Left ventricle myocardium inferior (tissue), 1 donor: ENCODE data around the gene GTF2I. TPM values are rescaled to one million over a fixed set of nuclear protein-coding genes. Genes with fewer than 3 reads are reported as not detected.
A peak's percentile ranks its signal among the peaks of the same experiment; 100 is the strongest.
"Not testable (repeated sequence)": the region's sequence is repeated elsewhere in the genome, so short reads cannot be mapped to it uniquely, and the experiment has no call there.

Experiments
- DNase-seq: peaks from one replicate; pipeline ENCODE4 v3.0.0-alpha.2; 2020
- H3K27ac ChIP-seq: fragments of 200-600 bp; replicated peaks from 2 replicates; pipeline ENCODE4 v1.8.0; 2021
- H3K27me3 ChIP-seq: fragments of 200-600 bp; 2 replicates; pipeline ENCODE4 v1.8.0; 2021; ENCODE audit warnings: low read depth
- H3K36me3 ChIP-seq: fragments of 200-600 bp; 2 replicates; pipeline ENCODE4 v1.8.0; 2021
- H3K4me1 ChIP-seq: fragments of 200-600 bp; 2 replicates; pipeline ENCODE4 v1.8.0; 2021
- H3K4me3 ChIP-seq: fragments of 200-600 bp; 2 replicates; pipeline ENCODE4 v1.8.0; 2021; ENCODE audit warnings: mild to moderate bottlenecking, moderate library complexity
- H3K9me3 ChIP-seq: fragments of 200-600 bp; replicated peaks from 2 replicates; pipeline ENCODE4 v1.8.0; 2021
- intact Hi-C: fragments of 100-400 bp; cut with micrococcal nuclease; formaldehyde crosslinking; loops from one replicate; pipeline ENCODE4 v1.11.0; 2022
- total RNA-seq: library from RNA; stranded (reverse); fragmentation: NEBNext Ultra II Directional; extraction: Animal tissue kit (Norgen Biotek cat#: 25700); gene quantifications from one replicate; pipeline ENCODE4 v1.2.1, GENCODE V29; 2021
- TF ChIP-seq, protein P1 (sequence below): fragments of 200-600 bp; IDR thresholded peaks from 2 replicates; pipeline ENCODE4 v1.8.0; 2021; ENCODE audit warnings: antibody characterized with exemption, mild to moderate bottlenecking, borderline replicate concordance
- donor health status: DM: no; HTN: yes; CAD: no; lungs with severe emphysema.

GTF2I gene
- total RNA-seq, 1 donor from 2014 or later = 122 TPM

DNA sequence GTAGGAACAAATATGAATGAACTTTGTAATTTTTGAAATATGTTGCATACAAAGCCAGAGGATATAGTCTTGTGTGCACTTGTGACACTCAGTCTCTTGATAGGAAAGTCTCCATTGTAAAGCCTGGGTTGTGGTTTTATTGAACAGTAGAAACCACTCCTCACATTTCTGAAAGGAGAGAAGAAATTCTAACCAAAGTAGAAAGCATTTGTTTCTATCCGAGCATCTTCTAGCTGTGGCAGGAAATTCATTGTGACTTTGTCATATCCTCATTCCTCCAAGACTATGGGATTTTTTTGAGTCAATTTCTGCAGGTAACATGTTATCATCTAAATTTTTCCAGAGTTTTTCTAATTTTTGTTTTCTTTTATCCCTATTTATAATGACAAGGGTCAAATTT lies 60.8 kb downstream of the GTF2I start:
- TF ChIP-seq, protein P1, sequence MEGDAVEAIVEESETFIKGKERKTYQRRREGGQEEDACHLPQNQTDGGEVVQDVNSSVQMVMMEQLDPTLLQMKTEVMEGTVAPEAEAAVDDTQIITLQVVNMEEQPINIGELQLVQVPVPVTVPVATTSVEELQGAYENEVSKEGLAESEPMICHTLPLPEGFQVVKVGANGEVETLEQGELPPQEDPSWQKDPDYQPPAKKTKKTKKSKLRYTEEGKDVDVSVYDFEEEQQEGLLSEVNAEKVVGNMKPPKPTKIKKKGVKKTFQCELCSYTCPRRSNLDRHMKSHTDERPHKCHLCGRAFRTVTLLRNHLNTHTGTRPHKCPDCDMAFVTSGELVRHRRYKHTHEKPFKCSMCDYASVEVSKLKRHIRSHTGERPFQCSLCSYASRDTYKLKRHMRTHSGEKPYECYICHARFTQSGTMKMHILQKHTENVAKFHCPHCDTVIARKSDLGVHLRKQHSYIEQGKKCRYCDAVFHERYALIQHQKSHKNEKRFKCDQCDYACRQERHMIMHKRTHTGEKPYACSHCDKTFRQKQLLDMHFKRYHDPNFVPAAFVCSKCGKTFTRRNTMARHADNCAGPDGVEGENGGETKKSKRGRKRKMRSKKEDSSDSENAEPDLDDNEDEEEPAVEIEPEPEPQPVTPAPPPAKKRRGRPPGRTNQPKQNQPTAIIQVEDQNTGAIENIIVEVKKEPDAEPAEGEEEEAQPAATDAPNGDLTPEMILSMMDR = no peak
- Histone ChIP-seq H3K4me3 (no peak overlapping the region), H3K36me3 (peaks cover 81% of the 10 kb centered on the region), H3K27me3 (no peaks in the 10 kb centered on the region), H3K9me3 (peaks cover 10% of the 10 kb centered on the region), H3K27ac (no peak overlapping the region), H3K4me1 (no peaks in the 10 kb centered on the region)
- DNase-seq = no peak
- intact Hi-C loops = no loop called here

DNA sequence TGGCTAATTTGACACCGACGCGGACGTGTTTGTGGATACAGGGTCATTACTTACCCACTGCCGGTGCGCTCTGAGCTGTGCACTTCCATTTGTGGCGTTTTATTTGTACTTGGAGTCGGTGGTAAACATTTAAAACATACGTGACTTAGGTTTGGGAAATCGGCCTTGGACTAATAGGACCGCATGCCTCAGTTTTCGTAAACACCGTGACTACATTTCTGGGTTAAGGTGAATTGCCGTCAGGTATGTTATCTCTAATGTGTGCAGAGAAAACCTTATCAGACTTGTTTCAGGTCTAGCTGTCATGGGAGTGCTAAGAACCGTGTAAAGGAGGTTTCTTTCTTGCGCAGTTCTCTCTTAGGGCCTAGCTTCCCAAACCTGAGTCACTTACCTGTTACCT lies 64.6 kb downstream of the GTF2I start:
- no peak overlapping the region for H3K4me3 ChIP-seq
- DNase-seq = no peak
- H3K4me1 ChIP-seq = peaks cover 3% of the 10 kb centered on the region
- no peak overlapping the region for H3K27ac ChIP-seq
- TF ChIP-seq, protein P1 = no peak
- H3K9me3 ChIP-seq = no peaks in the 10 kb centered on the region
- H3K27me3 ChIP-seq = no peaks in the 10 kb centered on the region
- peaks cover 55% of the 10 kb centered on the region for H3K36me3 ChIP-seq
- intact Hi-C loops = no loop called here

DNA sequence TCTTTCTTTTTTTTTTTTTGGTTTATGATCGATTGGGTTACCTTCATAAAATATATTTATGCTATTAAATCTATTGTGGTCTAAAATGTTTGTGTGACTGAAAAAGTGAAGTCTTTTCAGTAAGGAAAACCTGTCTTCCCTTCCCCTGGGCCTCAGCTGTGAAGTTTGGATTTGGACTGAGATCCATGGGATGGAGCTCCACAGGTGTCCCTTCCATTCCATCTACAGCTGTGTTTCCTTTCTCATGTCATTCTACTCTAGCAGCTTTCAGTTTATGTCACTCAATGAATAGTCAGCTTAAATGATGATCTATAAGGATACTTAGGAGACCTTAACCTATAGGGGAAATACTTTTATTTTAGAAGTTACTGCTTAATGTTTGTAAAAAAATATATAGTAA lies 68.3 kb downstream of the GTF2I start:
- Histone ChIP-seq H3K36me3 (peaks cover 31% of the 10 kb centered on the region), H3K4me3 (no peak overlapping the region), H3K27me3 (no peaks in the 10 kb centered on the region), H3K4me1 (peaks cover 12% of the 10 kb centered on the region), H3K27ac (no peak overlapping the region), H3K9me3 (no peaks in the 10 kb centered on the region)
- intact Hi-C loops = no loop called here
- TF ChIP-seq, protein P1 = no peak
- DNase-seq = no peak

DNA sequence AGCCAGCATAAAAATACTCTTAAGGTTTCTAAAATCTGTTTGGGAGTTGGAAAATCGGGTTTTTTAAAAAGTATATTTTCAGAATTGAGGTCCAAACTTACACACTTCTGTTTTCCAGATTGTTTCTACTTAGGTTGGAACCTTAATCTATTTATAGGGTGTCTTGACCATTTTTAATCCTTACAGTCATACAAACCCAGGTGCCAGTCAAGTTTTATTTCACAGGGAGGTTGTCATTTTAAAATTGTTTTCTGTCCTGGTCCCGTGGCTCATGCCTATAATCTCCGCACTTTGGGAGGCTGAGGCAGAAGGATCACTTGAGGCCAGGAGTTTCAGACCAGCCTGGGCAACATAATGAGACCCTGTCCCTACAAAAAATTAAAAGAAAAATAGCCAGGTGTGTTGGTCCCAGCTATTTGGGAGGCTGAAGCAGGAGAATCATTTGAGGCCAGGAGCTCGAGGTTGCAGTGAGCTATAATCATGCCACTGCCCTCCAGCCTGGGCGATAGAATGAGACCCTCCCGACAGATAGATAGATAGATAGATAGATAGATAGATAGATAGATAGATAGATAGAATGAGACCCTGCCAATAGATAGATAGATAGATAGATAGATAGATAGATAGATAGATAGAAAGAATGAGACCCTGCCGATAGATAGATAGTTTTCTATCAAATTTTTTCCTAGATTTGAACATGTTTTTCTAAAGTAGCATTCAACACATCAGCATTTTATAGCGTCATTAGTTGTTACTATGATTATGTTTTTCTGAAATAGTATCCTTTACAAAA lies 69.0 kb downstream of the GTF2I start:
- no peaks in the 10 kb centered on the region for H3K9me3 ChIP-seq
- intact Hi-C loops = no loop called here
- H3K27me3 ChIP-seq = no peaks in the 10 kb centered on the region
- TF ChIP-seq, protein P1 = no peak
- H3K27ac ChIP-seq = peak overlapping the region; percentile 18
- no peak for DNase-seq
- peaks cover 24% of the 10 kb centered on the region for H3K36me3 ChIP-seq
- H3K4me1 ChIP-seq = peaks cover 12% of the 10 kb centered on the region
- H3K4me3 ChIP-seq = no peak overlapping the region

DNA sequence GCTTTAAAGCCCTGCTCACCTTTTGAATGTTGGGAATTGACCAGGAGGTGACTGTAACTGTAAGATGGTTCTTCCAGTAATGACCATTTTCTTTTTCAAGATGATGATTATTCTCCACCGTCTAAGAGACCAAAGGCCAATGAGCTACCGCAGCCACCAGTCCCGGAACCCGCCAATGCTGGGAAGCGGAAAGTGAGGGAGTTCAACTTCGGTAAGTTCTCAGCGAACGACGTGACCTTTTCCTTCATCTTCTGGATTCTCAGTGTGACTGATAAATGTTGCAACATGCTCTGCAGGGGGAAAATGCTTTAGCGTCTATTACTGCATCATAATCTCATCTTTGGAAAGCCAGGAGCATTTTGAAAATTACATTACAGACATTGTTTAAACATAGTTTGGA lies 71.2 kb downstream of the GTF2I start:
- peaks cover 12% of the 10 kb centered on the region for H3K4me1 ChIP-seq
- H3K4me3 ChIP-seq, H3K36me3 ChIP-seq, intact Hi-C loops, DNase-seq, H3K27ac ChIP-seq, H3K9me3 ChIP-seq, H3K27me3 ChIP-seq: not testable (repeated sequence)

DNA sequence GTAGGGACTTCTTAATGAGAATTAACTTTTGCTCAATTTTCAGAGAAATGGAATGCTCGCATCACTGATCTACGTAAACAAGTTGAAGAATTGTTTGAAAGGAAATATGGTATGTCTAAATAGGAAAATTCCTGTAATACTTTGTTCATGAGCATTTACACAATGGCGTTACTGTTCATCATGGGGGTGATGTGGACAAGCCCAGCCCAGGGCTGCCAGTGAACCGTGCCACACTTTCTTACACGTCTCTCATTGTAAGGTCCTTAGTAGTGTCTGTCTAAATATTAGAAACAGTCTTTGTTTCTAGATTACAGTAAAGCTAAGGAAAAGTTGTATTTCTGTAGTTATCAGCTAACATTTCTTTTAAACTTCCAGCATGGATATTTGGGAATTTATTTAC lies 72.7 kb downstream of the GTF2I start:
- DNase-seq, H3K27me3 ChIP-seq, H3K27ac ChIP-seq, H3K4me3 ChIP-seq, intact Hi-C loops, H3K9me3 ChIP-seq, H3K36me3 ChIP-seq: not testable (repeated sequence)
- peaks cover 12% of the 10 kb centered on the region for H3K4me1 ChIP-seq

DNA sequence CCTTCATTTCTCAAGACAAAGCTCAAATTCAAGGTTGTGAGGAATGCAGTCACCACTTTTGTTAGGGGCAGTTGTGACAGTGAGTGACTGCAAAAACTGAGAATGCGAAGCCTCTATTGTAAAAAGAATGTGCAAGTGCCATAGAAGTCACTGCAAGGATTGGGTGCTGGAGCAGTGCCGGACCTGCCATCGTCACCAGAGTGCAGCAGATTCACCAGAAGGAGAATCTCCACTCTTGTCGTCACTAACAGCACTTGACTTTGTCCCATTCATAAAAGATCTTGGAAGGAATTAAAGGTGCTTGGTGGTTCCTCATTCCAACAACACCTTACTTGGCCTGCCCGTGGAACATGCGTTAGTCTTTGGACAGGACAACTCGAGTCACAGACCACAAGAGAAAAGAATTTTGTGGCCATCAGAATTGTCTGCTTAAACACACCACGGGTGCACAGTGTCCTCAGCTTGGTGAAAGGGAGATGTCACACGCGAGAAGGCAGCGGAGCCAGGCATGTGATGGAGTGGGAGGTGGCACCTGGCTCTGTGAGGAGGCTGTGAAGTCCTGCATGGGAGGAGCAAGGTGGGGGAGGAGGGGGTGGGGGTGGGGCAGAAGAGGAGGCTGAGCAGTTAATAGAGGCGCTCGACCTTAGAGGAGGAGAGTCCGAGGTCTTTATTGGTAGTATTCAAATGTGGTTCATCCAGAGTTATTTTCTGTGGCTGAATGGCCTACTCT lies 82.6 kb downstream of the GTF2I start:
- H3K27me3 ChIP-seq, H3K9me3 ChIP-seq, H3K27ac ChIP-seq, intact Hi-C loops, H3K36me3 ChIP-seq, H3K4me3 ChIP-seq, DNase-seq, H3K4me1 ChIP-seq: not testable (repeated sequence)

DNA sequence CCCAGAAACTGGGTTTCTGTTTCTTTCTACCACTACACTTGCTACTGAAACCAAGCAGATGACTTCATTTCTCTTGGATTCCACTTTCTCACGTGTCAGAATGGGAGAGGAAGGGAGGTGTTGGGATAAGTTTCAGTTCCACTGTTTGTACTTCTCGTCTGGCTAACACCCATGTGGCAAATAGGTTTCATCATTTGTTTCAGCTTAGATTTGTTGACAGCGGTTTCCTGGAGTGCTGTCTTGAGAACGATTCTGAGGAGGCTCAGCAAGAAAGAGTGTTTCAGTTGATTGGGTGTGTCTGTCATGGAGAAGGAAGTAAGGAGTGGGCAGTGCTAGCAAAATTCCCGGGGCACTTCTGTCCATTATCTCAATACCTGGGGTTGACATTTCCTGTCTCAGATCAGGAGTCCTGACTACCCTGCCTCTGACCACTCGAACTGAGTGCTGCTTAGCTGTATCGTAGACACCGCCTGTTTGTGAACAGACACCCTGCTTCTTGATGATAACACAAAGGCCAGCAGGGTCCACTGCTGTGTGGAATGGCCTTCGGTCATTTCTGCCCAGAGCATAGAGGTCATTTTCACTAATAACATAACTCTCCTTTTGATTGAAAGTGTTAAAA lies 86.5 kb downstream of the GTF2I start:
- H3K27me3 ChIP-seq, H3K27ac ChIP-seq, DNase-seq, H3K4me3 ChIP-seq, H3K4me1 ChIP-seq, H3K9me3 ChIP-seq, intact Hi-C loops, H3K36me3 ChIP-seq: not testable (repeated sequence)

DNA sequence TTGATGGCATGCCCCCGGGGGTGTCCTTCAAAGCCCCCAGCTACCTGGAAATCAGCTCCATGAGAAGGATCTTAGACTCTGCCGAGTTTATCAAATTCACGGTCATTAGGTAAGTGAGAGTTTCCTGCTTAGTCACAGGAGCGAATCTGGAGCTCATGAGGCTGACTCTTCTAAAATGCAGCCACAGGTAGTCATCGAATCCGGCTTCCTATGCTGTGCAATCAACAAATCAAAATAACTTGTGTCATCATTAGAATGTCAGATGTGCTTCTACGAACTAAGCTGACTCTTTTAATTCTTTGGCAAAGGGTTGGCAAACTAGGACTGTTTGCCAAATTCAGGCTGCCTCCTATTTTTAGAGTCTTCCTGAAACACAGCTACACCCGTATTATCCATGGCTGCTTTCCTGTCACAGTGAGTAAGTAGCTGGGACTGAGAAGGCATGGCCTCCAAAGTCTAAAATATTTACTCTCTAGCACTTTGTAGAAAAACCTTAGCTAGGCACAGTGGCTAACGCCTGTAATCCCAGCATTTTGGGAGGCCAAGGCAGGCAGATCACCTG lies 96.5 kb downstream of the GTF2I start:
- H3K27me3 ChIP-seq, DNase-seq, H3K36me3 ChIP-seq, H3K4me1 ChIP-seq, H3K27ac ChIP-seq, intact Hi-C loops, H3K9me3 ChIP-seq, H3K4me3 ChIP-seq: not testable (repeated sequence)
